HG03060 (cell line): ENCODE data around the gene AKTIP.
"Not testable (repeated sequence)": the region's sequence is repeated elsewhere in the genome, so short reads cannot be mapped to it uniquely, and the experiment has no call there.

Experiments
- ATAC-seq: cut with Tn5 transposase; IDR thresholded peaks from one replicate; pipeline ENCODE4 v1.9.1; 2021; ENCODE audit warnings: low read depth, moderate number of reproducible peaks; ENCODE audit not compliant: unreplicated experiment

The AKTIP gene

GRCh38 chr16:53517851-53518250 is 14.8 kb upstream of the AKTIP start:
- no peak for ATAC-seq

- no peak for ATAC-seq
Observed at GRCh38 chr16:53515811-53516210, 12.8 kb upstream of the AKTIP start.

- ATAC-seq, result no peak
Observed at GRCh38 chr16:53515259-53515658, 12.2 kb upstream of the AKTIP start.

GRCh38 chr16:53512795-53513194 is 9.8 kb upstream of the AKTIP start:
- not testable (repeated sequence) for ATAC-seq

- no peak for ATAC-seq
Observed at GRCh38 chr16:53511403-53512280, 8.6 kb upstream of the AKTIP start.

- ATAC-seq, result no peak
Observed at GRCh38 chr16:53511084-53511402, 8.0 kb upstream of the AKTIP start.

GRCh38 chr16:53510704-53511070 is 7.7 kb upstream of the AKTIP start:
- ATAC-seq, result no peak

- no peak for ATAC-seq
Observed at GRCh38 chr16:53509906-53510703, 7.1 kb upstream of the AKTIP start.

- no peak for ATAC-seq
Observed at GRCh38 chr16:53507464-53508179, 4.6 kb upstream of the AKTIP start.

- ATAC-seq, result no peak
Observed at GRCh38 chr16:53506254-53506653, 3.2 kb upstream of the AKTIP start.

- no peak for ATAC-seq
Observed at GRCh38 chr16:53504665-53505064, 1.7 kb upstream of the AKTIP start.

- ATAC-seq, result no peak
Observed at GRCh38 chr16:53503991-53504663, 1.1 kb upstream of the AKTIP start.

GRCh38 chr16:53503270-53503923 is 388 bp upstream of the AKTIP start:
- peak; percentile 96 for ATAC-seq

- ATAC-seq, result no peak
Observed at GRCh38 chr16:53501216-53501859, 1.7 kb downstream of the AKTIP start.

- no peak for ATAC-seq
Observed at GRCh38 chr16:53498984-53499383, 4.0 kb downstream of the AKTIP start.

GRCh38 chr16:53495325-53495724 is 7.7 kb downstream of the AKTIP start:
- ATAC-seq, result no peak

GRCh38 chr16:53494636-53495035 is 8.4 kb downstream of the AKTIP start:
- ATAC-seq, result no peak

GRCh38 chr16:53492503-53492902 is 10.5 kb downstream of the AKTIP start:
- no peak for ATAC-seq

GRCh38 chr16:53489755-53490154 is 13.3 kb downstream of the AKTIP start:
- ATAC-seq, result no peak

- no peak for ATAC-seq
Observed at GRCh38 chr16:53486230-53486629, 16.8 kb downstream of the AKTIP start.
